ENCODE measurements around the gene ADGRD2.

DNA sequence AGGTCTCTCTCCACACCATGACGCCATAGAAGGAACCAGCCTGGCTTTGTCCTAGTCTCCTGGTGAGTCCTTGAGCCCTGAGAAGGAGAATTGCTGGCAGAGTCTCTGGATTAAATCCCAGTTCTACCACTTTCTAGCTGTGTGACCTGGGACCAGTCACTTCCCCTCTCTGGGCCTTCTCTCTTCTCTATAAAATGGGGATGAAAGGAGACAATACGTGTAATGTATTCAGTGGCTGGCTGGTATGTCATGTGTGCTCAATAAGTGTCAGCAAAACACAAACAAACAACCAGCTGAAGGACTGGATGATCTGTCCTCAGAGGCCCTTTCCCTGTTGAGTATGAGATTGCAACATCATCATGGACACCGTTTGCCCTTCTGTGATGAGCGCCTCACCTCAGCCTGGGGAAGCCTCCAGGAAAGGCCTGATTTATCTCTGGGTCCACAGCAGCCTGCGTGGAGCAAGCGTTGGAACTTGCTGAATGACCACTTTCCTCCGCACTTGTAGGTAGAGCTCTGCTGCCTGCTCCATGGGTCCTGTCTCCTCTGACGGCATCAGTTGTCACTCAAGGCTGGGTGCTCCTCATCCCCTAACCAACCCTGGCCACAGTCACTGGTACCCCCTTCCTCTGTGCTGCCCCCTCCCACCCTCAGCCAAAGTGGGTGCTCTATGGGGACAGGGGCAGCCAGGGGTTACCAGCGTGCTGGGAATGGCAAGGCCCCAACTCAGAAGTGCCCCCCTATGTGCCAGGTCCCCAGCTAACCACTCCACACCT lies 60.6 kb downstream of the ADGRD2 start:
- TF ChIP-seq, protein P1, sequence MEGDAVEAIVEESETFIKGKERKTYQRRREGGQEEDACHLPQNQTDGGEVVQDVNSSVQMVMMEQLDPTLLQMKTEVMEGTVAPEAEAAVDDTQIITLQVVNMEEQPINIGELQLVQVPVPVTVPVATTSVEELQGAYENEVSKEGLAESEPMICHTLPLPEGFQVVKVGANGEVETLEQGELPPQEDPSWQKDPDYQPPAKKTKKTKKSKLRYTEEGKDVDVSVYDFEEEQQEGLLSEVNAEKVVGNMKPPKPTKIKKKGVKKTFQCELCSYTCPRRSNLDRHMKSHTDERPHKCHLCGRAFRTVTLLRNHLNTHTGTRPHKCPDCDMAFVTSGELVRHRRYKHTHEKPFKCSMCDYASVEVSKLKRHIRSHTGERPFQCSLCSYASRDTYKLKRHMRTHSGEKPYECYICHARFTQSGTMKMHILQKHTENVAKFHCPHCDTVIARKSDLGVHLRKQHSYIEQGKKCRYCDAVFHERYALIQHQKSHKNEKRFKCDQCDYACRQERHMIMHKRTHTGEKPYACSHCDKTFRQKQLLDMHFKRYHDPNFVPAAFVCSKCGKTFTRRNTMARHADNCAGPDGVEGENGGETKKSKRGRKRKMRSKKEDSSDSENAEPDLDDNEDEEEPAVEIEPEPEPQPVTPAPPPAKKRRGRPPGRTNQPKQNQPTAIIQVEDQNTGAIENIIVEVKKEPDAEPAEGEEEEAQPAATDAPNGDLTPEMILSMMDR (IDR thresholded peaks at IDR 0.05; ENCODE audit: low read depth, low read length, missing input control), result no peak
- TF ChIP-seq RAD21 (IDR thresholded peaks at IDR 0.05) (no peak), TAF1 (conservative IDR thresholded peaks at IDR 0.05) (no peak), RXRA (IDR thresholded peaks at IDR 0.05) (peak; percentile 86 to 97), SP1 (IDR thresholded peaks at IDR 0.05) (peak; percentile 67)
- TF ChIP-seq, protein P2, sequence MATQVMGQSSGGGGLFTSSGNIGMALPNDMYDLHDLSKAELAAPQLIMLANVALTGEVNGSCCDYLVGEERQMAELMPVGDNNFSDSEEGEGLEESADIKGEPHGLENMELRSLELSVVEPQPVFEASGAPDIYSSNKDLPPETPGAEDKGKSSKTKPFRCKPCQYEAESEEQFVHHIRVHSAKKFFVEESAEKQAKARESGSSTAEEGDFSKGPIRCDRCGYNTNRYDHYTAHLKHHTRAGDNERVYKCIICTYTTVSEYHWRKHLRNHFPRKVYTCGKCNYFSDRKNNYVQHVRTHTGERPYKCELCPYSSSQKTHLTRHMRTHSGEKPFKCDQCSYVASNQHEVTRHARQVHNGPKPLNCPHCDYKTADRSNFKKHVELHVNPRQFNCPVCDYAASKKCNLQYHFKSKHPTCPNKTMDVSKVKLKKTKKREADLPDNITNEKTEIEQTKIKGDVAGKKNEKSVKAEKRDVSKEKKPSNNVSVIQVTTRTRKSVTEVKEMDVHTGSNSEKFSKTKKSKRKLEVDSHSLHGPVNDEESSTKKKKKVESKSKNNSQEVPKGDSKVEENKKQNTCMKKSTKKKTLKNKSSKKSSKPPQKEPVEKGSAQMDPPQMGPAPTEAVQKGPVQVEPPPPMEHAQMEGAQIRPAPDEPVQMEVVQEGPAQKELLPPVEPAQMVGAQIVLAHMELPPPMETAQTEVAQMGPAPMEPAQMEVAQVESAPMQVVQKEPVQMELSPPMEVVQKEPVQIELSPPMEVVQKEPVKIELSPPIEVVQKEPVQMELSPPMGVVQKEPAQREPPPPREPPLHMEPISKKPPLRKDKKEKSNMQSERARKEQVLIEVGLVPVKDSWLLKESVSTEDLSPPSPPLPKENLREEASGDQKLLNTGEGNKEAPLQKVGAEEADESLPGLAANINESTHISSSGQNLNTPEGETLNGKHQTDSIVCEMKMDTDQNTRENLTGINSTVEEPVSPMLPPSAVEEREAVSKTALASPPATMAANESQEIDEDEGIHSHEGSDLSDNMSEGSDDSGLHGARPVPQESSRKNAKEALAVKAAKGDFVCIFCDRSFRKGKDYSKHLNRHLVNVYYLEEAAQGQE (IDR thresholded peaks at IDR 0.05), result no peak
- TF ChIP-seq, protein P3, sequence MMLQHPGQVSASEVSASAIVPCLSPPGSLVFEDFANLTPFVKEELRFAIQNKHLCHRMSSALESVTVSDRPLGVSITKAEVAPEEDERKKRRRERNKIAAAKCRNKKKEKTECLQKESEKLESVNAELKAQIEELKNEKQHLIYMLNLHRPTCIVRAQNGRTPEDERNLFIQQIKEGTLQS (IDR thresholded peaks at IDR 0.05), result no peak
- TF ChIP-seq, protein P4, sequence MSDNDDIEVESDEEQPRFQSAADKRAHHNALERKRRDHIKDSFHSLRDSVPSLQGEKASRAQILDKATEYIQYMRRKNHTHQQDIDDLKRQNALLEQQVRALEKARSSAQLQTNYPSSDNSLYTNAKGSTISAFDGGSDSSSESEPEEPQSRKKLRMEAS (IDR thresholded peaks at IDR 0.05), result no peak
